K562 (cell line): ENCODE results near the gene PRKAR1B.

Source experiments
- BHLHE40 ChIP-seq: IDR thresholded peaks from 2 replicates; pipeline ENCODE4 v1.6.1; 2011; ENCODE audit warnings: low read length, improper control_type of control experiment
- CTCF ChIP-seq, 3 experiments: IDR thresholded peaks in 2 of 3; conservative IDR thresholded peaks in 1 of 3; 2 replicates each; pipeline ENCODE4 v1.5.1; 2011 to 2012; ENCODE audit warnings: low read length in 3 of 3, mild to moderate bottlenecking in 3 of 3, control low read depth in 2 of 3, improper control_type of control experiment in 1 of 3, inconsistent platforms in 1 of 3, low read depth in 1 of 3, mixed read lengths in 1 of 3, moderate library complexity in 1 of 3; ENCODE audit not compliant: insufficient read depth in 2 of 3
- POLR2A ChIP-seq: fragments of 450-650 bp; conservative IDR thresholded peaks from 2 replicates; pipeline ENCODE4 v1.6.1; 2016
- RCOR1 ChIP-seq, 2 experiments: IDR thresholded peaks; 2 replicates each; pipeline ENCODE4 v1.6.1; 2012; ENCODE audit warnings: low read depth in 2 of 2, low read length in 2 of 2, borderline replicate concordance in 1 of 2, improper control_type of control experiment in 1 of 2
- SP1 ChIP-seq: sonication (generic); formaldehyde crosslinking; IDR thresholded peaks from 2 replicates; pipeline ENCODE4 v1.8.1; 2022; ENCODE audit warnings: mild to moderate bottlenecking, missing genetic modification reagents
- U2AF2 ChIP-seq: fragments of 200-400 bp; formaldehyde crosslinking; optimal IDR thresholded peaks from 2 replicates; pipeline ENCODE3; 2017; ENCODE audit warnings: low read depth, mild to moderate bottlenecking, low read length
- YY1 ChIP-seq, 3 experiments: IDR thresholded peaks; 2 replicates each; pipeline ENCODE4 v1.6.1; 2011; ENCODE audit warnings: low read length in 2 of 3, mild to moderate bottlenecking in 2 of 3, moderate library complexity in 2 of 3, borderline replicate concordance in 1 of 3, control low read depth in 1 of 3, low read depth in 1 of 3; ENCODE audit not compliant: insufficient read depth in 3 of 3, insufficient replicate concordance in 2 of 3, control insufficient read depth in 1 of 3, insufficient read length in 1 of 3; ENCODE audit errors: extremely low read depth in 1 of 3
- ZNF282 ChIP-seq: sonication (generic); formaldehyde crosslinking; IDR thresholded peaks from 2 replicates; pipeline ENCODE4 v1.8.1; 2023; ENCODE audit warnings: missing genetic modification reagents
- TF ChIP-seq, protein P1 (sequence below): fragments of 250-450 bp; sonication (Bioruptor Pico); IDR thresholded peaks from 2 replicates; pipeline ENCODE4 v1.9.0; 2021; ENCODE audit warnings: mild to moderate bottlenecking, inconsistent platforms
- TF ChIP-seq, protein P2 (sequence below): fragments of 250-450 bp; sonication (Bioruptor Pico); IDR thresholded peaks from 2 replicates; pipeline ENCODE4 v1.8.0; 2022; ENCODE audit warnings: moderate library complexity, mild to moderate bottlenecking, inconsistent platforms

GRCh38 chr7:538764-539685 lies 188.1 kb downstream of the PRKAR1B start:
- TF ChIP-seq, protein P1, sequence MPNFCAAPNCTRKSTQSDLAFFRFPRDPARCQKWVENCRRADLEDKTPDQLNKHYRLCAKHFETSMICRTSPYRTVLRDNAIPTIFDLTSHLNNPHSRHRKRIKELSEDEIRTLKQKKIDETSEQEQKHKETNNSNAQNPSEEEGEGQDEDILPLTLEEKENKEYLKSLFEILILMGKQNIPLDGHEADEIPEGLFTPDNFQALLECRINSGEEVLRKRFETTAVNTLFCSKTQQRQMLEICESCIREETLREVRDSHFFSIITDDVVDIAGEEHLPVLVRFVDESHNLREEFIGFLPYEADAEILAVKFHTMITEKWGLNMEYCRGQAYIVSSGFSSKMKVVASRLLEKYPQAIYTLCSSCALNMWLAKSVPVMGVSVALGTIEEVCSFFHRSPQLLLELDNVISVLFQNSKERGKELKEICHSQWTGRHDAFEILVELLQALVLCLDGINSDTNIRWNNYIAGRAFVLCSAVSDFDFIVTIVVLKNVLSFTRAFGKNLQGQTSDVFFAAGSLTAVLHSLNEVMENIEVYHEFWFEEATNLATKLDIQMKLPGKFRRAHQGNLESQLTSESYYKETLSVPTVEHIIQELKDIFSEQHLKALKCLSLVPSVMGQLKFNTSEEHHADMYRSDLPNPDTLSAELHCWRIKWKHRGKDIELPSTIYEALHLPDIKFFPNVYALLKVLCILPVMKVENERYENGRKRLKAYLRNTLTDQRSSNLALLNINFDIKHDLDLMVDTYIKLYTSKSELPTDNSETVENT (CRISPR knock-in tag) = no peak
- TF ChIP-seq, protein P2, sequence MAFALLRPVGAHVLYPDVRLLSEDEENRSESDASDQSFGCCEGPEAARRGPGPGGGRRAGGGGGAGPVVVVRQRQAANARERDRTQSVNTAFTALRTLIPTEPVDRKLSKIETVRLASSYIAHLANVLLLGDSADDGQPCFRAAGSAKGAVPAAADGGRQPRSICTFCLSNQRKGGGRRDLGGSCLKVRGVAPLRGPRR (CRISPR knock-in tag) = no peak
- TF ChIP-seq ZNF282 (CRISPR knock-in tag) (no peak), BHLHE40 (no peak), POLR2A (no peak), SP1 (CRISPR knock-in tag) (no peak), RCOR1 (IDR thresholded peaks at IDR 0.05; ENCODE audit: borderline replicate concordance in 1 of 2, low read depth in 2 of 2, low read length in 2 of 2) (no peak), U2AF2 (no peak), CTCF (IDR thresholded peaks at IDR 0.05 in 2 of 3, conservative IDR thresholded peaks at IDR 0.05 in 1 of 3; ENCODE audit: insufficient read depth in 2 of 3, low read depth in 1 of 3, low read length in 3 of 3) (no peak), YY1 (IDR thresholded peaks at IDR 0.05; ENCODE audit: borderline replicate concordance in 1 of 3, control insufficient read depth in 1 of 3, extremely low read depth in 1 of 3, insufficient read depth in 3 of 3, insufficient read length in 1 of 3, insufficient replicate concordance in 2 of 3, low read depth in 1 of 3, low read length in 2 of 3) (no peak)
